DMS 273 treated with DMSO at 0.1 percent for 48 hours (cell line): ENCODE data around the gene TRUB2.
"Not testable (repeated sequence)": the region's sequence is repeated elsewhere in the genome, so short reads cannot be mapped to it uniquely, and the experiment has no call there.

ENCODE experiments used
- DNase-seq: peaks from one replicate; lab custom pipeline; 2025; lab: John Stamatoyannopoulos, UW

The TRUB2 gene

DNA sequence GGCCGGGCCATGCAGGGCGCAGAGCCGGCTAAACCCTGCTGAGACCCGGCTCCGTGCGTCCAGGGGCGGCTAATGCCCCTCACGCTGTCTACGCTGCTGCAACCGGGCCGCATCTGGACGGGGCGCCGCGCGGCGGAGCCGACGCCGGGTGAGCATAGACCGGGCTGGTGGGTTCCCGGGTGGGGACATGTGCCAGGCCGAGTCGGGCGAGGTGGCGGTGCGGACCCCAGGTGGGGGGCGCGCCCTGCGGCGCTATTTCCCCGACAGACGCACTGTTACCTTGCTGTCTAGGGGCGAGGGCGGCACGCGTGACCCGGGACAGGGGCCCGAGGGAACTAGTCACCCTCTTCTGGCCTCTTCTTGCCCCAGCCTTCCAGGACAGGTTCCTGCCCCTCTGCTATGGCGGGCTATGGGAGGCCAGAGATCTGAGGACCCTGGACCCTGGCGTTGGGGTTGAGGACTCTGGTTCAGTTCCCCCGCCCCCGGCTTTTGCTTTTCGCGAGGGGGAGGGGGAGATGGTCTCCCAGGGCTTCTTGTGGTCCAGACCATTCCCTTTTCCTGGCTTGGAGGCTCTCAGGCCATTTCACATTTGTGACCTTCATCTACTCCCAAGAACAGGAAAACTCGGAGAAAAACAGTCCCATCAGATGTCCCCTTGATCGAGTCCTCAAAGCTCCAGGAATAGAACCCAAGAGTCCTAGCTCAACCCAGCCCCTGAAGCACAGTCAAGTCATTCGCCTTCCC, 18.6 kb upstream of the TRUB2 start:
- no peak for DNase-seq

DNA sequence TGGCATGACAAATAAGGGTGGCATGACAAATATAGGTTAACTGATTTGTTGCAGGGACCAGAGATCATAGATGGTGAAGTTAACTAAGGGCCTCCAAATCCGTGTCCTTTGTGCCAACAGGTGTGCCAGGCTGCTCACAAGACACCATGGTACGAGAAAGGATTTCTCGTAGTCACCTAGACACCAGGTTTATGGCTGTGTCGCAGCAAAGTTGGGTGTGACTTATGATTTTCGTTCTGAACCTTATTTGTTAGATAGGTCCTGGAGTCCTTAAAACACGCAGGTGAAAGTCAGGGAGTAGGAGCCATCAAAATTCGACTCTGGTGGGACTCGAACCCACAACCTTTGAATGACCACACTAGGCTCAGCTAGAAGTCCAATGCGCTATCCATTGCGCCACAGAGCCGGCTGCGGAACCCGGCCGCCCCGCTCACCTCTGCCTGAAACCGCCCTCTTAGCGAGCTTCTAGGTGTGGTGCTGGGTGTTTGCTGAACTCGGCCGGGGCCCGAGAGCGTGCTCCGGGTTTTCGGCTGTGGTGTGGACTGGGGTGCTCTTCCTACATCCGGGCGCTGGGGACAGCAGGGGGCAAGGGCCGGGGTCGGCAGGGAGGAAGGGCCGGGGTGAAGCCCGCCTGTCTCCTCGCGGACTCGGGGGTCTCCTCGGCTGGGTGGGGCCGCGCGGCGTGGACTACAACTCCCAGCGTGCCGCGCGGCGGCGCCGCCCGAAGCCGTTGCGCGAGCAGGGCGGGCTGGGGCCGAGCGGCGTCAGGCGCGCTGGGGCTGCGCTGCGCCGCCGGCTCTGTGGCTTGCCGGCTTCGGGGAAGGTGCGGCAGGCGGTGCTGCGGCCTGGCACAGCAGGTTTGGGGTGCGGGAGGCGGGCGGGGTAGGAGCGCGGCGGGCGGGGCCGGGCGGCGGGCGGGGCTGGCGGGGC, 17.8 kb upstream of the TRUB2 start, which contains the start of gene SLC27A4:
Gene SLC27A4 (plus strand): TSS at position 767 of the 930 bp plus-strand sequence. CDS start 2,606 bp downstream, outside the sequence.
- peak; percentile 70 for DNase-seq

DNA sequence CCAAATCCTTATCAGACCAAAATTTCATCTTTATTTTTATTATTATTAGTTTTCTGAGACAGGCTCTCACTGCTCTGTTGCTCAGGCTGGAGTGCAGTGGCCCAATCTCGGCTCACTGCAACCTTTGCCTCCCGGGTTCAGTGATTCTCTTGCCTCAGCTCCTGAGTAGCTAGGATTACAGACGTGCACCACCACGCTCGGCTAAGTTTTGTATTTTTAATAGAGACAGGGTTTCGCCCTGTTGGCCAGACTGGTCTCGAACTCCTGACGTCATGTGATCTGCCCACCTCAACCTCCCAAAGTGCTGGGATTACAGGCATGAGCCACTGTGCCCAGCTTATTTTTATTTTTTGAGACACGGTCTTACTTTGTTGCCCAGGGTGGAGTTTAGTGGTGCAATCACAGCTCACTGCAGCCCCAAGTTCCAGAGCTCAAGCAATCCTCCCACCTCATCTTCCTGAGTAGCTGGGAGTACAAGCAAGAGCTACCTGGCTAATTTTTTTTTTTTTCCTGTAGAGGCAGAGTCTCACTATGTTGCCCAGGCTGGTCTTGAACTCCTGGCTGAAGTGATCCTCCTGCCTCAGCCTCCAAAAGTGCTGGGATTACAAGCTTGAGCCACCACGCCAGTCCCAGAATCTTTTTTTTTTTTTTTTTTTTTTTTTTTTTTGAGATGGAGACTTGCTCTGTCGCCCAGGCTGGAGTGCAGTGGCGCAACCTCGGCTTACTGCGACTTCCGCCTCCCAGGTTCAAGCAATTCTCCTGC, 16.8 kb upstream of the TRUB2 start:
- DNase-seq = not testable (repeated sequence)

DNA sequence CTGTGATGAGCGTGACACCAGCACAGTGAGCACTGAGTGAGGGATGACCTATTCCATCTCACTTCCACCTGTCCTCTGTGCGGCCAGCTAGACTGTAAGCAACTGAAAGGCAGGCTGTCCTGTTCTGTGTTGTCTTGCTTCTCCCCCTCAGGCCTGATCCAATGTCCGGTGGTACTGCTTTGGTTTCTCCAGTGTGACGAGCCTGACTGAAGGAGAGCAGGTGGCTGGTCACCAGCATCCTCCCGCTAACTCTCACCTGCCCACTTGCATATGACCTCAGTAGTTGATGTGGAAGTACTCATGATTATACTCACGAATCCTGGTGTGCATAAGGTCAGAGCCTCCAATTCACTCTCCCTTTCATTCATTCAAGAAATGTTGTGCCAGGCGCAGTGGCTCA, 15.7 kb upstream of the TRUB2 start:
- DNase-seq = no peak

DNA sequence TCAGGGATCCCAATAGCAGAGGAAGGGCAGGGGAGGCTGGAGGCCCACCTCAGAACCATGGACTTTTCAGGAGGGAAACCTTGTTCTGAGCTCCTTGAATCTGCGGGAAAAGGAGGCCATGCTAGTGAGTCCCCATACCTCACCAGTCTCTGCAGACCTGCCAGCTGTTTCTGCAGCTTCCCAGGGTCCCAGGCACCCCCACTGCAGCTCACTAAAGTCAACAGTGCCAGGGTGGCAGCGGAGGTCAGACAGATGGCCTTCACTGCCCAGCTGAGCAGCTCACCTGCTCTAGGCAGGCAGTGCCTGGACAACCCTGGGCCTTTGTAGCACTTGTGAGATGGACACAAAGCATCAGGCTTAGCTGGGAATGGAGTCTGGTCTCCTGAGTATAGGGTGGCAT, 13.7 kb upstream of the TRUB2 start:
- no peak for DNase-seq

DNA sequence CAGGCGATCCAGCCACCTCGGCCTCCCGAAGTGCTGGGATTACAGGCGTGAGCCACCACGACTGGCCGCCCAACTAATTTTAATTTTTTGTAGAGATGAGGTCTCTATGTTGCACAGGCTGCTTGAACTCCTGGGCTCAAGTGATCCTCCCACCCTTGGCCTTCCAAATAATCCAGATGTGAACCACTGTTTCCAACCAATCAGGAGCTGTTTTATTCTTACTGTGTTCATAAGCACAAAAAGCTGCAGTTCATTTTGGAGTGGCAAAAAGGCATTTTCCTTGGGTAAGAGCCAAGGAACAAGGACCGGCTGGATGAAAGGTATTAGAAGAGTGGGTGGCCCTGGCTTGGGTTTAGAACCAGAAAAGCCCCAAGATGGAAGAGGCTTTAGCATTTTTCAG, 12.9 kb upstream of the TRUB2 start:
- no peak for DNase-seq

DNA sequence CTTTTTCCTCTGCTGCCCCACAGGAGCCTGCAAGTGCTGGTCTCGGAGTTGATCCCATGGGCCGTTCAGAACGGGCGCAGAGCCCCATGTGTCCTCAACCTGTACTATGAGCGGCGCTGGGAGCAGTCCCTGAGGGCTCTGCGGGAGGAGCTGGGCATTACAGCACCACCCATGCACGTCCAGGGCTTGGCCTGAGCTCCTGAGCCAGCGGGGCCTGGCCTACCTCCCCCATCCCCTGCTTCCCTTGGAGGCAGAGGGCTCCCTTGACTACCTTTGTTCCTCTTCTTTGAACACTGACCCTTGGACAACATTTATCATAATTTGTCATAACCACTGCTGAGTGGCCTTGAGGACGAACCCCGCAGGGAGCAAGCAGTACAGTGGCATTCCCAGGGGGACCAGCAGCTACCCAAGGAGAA, 11.2 kb upstream of the TRUB2 start:
- DNase-seq = no peak

DNA sequence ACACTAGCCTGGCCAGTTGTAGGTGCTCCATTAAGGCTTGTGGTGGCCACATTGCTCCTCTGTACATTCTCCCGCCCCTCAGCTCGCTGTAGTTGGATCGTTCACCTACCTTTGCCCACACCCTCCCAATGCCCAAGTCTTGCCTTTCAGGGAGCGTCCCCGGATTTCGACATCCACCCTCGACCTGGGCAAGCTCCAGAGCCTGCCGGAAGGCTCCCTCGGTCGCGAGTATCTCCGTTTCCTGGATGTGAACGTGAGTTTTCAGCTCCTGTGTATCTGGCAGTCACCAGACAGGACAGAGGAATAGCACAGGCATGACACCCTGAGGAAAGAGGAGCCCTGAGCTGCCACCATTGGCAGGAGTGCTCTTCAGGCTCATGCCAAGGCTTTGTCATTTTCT, 3.4 kb upstream of the TRUB2 start:
- no peak for DNase-seq

DNA sequence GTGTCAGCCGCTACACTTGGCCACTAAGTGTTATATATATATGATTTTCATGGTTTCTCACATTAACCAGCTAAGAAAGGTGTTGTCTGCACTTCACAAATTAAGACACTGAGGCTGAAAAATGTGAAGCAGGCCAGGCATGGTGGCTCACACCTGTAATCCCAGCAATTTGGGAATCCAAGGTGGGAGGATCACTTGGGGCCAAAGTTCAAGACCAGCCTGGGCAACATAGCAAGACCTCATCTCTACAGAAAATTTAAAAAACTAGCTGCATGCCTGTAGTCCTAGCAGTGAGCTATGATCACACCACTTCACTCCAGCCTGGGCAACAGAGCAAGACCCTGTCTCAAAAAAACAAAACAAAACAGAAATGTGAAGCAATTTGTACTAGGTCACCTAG, 2.2 kb upstream of the TRUB2 start:
- no peak for DNase-seq

DNA sequence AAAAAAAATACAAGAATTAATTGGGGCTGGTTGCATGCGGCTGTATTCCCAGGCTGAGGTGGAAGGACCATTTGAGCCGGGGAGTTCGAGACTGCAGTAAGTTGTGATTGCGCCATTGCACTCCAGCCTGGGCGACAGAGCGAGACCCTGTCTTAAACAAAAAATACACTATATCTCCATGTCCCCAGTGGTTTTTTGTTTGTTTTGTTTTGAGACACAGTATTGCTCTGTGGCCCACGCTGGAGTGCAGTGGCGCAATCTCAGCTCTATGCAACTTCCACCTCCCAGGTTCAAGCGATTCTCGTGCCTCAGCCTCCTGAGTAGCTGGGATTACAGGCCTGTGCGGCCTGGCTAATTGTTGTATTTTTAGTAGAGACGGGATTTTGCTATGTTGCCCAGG, 1.5 kb upstream of the TRUB2 start:
- DNase-seq = no peak

DNA sequence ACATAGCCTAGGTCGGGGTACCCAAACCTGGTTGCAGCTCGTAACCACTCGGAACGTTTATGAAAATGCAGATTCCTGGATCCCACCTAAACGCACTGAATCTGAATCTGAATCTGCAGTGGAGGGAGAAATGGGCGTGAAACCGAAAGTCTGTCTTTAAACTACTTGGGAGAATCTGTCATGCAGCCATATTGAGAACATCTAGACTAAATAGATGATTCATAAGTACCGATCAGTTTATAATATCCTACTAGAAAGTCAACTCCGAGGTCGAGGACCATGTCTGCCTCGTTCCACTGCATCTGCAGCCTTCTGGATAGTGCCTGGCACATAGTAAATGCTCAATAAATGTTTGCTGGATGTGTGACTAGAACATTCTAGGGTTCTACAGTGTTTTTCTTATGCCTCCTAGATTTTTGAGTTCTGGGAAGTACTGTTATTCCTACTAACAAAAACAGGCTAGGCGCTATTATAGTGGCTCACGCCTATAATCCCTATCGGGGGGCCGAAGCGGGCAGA, 1.0 kb upstream of the TRUB2 start:
- DNase-seq = no peak

DNA sequence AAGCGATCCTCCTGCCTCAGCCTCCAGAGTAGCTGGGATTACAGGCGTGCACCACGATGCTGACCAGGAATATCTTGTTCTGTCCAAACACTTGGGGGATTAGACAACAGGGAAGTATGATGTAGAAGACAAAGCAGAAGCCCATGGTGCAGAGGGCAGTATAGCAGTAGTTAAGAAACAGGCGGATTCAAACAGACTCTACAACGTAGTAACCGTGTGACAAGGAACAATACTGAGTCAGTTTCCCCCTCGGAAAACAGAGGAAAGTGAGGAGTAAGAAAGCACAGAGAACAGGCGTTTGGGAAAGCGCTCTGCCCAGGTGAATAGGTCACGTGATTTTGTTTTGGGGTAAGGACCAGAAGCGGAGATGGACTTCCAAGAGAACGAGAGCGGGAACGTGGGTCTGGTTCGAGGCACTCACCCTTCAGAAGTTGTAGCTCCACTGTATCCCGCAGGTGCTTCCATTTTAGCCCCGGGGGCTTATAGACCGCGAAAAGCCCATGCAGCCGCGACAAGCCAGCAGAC, 306 bp downstream of the TRUB2 start:
- no peak for DNase-seq

DNA sequence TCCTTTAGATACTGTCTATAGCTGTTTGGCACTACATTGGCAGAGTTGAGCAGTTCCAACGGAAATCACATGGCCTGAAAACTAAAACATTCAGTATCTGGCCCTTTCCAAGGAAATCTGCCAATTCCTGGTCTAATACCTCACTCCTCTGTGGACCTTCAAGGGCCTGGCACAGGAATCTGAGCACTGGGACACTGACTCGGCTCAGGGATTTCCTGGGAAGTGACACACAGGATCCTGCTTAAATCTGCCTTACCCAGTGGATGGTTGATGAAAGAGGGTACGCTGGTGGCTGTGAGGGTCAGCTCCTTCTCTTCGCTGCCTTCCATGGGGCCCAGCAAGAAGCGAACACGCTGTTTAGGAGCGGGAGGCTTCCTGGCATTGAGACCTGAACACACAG, 904 bp downstream of the TRUB2 start:
- no peak for DNase-seq

DNA sequence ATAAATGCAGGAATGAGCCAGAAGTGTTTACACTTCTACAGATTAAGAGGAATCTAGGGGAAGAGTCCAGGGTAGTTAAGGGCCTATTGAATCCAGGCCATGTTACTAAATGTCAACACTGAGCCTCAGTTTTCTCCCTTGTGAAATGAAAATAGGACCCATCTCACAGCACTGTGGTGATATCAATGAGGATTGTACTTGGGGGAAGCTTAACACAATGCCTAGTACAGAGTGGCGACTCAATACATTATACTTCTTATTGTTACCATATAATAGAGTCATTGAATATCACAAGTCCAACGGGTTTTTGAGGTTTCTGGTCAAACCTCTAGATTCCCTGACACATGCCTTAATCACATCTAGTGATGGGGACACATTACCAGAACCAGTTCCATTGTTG, 4.6 kb downstream of the TRUB2 start:
- DNase-seq = no peak

DNA sequence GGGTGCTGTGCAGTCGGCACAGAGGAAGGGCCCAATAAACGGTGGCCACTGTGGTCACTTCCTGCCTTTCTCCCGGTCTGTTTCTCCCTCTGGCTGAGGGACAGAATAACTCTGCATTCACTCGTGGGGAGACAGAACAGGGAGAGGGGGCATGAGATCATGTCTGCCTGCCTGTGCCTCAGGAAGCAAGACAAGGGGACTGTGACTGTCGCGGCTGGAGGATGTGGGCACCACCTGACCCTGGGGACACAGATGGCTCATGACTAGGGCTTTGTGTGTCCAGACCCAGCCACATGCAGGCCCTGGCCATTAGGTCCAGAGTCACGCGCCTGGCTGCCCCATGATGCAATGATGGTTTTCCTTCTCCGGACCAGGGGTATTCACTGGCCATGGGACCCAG, 5.8 kb downstream of the TRUB2 start:
- DNase-seq = no peak

DNA sequence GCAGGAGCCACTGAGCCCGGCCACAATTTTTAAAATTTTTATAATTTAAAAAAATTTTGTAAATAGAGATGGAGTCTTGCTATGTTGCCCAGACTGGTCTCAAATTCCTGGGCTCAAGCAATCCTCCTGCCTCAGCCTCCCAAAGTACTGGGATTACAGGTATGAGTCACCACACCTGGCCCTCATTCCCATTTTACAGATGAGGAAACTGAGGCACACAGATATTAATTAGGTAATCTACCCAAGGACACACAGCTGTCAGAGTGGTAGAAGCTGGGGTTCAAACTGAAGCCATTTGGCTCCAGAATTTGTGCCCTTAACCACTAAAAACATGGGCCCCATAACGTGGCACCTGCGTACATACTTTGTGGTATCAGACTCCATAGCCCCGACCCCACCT, 7.5 kb downstream of the TRUB2 start:
- DNase-seq = no peak

DNA sequence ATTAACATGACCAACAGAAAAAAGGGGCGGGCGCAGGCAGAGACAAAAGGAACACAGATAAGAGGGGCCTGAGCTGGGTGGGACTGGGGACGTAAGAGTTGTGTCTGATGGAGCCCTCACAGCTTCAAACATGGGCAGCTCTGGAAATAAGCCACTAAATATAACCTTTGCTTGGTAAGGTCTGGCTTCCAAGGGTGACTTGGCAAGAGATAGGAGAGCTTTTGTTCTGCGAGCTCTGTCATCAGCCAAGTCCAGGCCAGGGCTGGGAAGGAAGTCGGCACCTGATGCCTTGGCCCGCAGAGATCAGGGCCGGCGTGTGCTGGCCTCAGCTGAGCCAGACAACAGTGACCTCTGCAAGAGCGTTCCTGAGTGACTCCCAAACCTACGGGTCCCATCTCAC, 11.8 kb downstream of the TRUB2 start:
- no peak for DNase-seq

DNA sequence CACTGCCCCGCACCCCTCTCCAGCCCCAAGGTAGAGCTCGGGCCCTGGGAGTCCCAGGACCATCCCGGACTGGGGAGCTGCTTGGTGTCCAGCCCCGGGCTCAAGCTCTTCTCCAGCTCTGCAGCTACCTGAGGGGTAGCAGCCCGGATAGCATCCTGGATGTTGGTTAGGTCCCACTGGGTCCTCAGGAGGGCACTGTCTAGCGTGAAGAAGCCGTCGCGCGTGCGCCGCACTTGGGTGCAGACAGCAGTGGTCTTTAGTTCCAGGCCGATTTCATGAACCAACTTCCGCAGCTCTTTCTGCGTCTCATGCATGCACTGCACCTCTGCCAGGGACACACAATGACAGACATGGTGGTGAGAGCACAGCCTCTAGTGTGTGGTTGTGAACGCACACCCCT, 12.7 kb downstream of the TRUB2 start:
- DNase-seq = no peak

DNA sequence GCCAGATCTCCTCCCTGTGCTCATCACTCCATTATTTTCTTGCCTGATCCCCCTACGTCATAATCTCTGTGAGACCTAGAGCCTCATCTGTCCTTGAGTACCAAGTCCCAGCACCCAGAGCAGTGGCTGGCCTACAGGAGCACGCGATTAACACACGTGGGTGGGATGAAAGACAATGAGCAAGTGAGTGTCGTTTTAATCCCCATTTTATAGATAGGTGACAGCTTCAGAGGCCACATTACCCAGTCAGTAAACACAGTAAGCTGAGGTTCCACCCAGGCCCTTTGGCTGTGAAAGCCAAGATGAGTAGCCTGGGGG, 17.3 kb downstream of the TRUB2 start:
- DNase-seq = no peak

DNA sequence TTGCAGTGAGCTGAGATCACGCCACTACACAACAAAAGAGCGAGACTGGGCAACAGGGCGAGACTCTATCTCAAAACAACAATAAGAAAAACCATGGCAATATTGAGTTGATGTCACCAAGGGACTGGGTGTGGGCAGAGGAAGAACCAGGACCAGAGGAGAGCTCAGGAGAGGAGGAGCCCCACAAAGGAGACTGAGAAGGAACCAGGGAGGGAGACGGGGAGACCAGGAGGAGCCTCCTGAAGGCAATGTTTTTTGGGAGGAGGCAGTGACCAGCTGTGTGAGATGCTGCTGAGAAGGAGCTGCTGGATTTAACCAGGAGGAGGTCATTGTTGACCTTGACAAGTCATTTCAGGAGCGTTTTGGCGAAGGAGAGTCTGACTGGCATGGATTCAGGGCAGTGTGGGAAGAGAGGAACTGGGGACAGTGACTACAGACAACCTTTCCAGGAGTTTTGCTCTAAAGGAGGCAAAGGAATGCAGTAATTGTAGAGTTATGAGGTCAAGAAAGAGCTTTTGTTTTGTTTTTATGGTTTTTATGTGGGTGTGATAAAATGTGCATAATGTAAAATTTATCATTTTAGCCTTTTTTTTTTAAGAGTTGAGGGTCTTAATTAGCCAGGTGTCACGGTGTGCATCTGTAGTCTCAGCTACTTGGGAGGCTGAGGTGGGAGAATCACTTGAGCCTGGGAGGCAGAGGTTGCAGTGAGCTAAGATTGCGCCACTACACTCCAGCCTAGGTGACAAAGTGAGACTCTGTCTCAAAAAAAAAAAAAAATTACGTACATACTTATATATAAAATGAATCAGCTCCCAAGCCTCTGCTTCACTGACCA, 17.9 kb downstream of the TRUB2 start:
- DNase-seq = no peak
